ENCODE measurements around the gene SERAC1.
"Not testable (repeated sequence)": the region's sequence is repeated elsewhere in the genome, so short reads cannot be mapped to it uniquely, and the experiment has no call there.

The SERAC1 gene

DNA sequence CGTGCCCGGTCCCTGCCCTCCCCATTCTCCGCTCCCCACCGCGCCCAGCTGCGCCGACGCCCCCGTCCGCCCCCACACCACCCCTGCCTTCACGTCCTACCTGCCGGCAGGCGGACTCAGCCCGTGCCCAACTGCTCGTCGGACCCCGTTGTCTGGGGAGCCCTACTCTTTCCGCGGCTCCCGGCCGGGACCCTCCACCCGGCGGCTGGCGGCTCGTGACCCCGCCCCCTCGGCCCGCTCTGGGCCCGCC lies at the start of gene SERAC1:
TSS of gene SERAC1 (minus strand) at position 223 of the 250 bp plus-strand sequence. CDS start 9,899 bp downstream, outside the sequence.
- no peak for DNase-seq

DNA sequence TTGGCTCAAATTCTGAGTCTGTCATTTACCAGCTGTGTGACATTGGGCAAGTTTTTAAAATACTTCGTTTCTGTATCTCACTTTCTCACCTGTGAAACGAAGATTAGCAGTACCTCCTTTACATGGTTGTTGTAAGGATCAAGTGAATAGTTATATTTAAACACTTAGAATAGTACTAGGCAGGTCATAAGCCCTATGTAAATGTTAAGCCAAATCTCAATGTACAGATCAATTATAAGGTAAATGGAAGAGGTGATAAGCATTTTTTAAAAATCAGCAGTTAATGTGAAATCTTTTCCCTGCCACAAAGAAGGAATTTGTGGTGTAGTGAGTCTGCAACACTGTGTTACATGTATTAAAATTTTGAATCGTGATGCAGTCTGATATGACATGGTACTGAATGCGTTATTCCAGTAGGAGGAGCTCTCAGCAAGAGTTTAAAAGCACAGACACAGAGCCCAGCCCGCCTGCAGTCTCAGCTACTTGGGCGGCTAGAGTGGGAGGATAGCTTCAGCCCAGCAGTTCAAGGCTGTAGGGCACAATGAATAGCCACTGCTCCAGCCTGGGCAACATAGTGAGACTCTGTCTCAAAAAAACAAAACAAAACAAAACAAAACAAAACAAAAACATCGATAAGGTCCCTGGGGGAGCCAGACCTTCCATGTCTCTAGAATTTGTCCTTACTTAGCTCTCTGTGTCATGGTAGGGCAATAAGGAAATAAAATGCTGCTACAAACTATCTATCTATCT lies 46.0 kb upstream of the SERAC1 start:
- DNase-seq: peak; percentile 80

DNA sequence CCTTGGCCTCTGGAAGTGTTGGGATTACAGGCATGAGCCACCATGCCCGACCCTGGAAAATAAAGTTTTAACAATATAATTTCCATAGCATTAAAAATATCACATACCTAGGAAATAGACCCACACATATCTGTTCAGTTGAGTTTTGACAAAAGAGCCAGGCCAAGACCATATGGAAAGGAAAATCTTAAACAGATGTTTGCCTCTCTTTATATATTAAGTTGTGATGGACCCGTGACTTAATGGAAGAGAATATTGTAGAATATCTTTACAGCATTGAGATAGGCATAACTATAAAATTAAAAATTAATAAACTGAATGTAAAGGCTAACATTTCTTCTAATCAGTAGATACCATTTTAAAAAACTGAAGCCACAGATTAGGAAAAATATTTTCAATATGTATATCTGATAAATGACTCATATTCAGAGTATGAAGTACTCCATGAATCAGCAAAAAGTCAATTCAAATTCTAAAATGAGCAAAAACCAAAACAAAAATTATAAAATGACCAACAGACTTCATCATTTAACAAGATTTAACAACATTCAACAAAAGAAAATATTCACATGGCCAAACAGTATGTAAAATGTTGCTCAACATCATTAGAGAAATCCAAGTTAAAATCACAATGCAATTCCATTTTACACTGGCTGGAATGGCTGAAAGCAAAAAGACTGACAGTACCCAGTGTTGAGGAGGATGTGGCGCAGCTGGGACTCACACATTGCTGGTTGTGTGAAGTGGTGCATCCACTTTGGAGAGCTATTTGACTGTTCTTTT lies 43.4 kb upstream of the SERAC1 start:
- DNase-seq: peak; percentile 56

DNA sequence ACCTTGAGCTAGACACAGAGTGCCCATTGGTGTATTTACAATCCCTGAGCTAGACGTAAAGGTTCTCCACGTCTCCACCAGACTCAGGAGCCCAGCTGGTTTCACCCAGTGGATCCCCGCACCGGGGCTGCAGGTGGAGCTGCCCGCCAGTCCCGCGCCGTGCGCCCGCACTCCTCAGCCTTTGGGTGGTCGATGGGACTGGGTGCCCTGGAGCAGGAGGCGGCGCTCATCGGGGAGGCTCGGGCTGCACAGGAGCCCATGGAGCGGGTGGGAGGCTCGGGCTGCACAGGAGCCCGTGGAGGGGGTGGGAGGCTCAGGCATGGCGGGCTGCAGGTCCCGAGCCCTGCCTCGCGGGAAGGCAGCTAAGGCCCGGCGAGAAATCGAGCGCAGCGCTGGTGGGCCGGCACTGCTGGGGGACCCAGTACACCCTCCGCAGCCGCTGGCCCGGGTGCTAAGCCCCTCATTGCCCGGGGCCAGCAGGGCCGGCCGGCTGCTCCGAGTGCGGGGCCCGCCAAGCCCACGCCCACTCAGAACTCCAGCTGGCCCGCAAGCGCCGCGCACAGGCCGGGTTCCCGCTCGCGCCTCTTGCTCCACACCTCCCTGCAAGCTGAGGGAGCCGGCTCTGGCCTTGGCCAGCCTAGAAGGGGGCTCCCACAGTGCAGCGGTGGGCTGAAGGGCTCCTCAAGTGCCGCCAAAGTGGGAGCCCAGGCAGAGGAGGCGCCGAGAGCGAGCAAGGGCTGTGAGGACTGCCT lies 41.7 kb upstream of the SERAC1 start:
- DNase-seq: not testable (repeated sequence)

DNA sequence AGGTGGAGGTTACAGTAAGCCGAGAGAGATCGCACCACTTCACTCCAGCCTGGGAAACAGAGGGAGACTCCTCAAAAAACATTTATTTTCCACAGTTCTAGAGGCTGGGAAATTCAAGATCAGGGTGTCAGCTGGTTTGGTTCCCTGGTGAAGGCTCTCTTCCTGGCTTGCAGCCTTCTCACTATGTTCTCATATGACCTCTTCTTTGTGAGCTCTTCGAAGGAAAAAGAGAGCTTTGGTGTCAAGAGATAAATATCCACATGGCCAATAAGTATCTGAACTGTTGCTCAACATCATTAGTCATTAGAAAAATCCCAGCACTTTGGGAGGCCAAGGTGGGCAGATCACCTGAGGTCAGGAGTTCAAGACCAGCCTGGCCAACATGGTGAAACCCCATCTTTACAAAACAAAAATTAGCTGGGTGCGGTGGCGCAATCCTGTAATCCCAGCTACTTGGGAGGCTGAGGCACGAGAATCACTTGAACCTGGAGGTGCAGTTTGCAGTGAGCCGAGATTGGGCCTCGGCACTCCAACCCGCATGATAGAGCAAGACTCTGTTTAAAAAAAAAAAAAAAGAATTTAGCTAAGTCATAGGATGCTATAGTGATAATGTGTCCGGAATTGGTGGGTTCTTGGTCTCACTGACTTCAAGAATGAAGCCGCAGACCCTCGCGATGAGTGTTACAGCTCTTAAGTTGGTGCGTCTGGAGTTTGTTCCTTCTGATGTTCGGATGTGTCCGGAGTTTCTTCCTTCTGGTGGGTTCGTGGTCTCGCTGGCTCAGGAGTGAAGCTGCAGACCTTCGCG lies 40.4 kb upstream of the SERAC1 start:
- DNase-seq: not testable (repeated sequence)

DNA sequence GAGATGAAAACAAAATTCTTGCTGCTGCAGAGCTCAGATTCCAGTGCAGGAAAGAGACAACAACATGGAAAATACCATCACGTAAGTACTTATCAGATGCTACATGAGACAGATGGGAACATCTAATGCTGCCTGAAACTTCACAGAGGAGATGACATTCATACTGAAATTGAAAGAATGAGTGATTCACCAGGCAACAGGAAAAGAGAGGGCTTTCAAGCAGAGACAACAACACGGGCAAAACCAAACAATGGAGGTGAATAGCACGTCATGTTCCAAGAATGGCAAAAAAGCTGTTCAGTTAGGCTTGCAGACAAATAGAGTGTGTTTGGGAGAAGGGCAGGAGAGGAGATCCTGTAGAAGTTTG lies 39.3 kb upstream of the SERAC1 start:
- peak; percentile 48 for DNase-seq

DNA sequence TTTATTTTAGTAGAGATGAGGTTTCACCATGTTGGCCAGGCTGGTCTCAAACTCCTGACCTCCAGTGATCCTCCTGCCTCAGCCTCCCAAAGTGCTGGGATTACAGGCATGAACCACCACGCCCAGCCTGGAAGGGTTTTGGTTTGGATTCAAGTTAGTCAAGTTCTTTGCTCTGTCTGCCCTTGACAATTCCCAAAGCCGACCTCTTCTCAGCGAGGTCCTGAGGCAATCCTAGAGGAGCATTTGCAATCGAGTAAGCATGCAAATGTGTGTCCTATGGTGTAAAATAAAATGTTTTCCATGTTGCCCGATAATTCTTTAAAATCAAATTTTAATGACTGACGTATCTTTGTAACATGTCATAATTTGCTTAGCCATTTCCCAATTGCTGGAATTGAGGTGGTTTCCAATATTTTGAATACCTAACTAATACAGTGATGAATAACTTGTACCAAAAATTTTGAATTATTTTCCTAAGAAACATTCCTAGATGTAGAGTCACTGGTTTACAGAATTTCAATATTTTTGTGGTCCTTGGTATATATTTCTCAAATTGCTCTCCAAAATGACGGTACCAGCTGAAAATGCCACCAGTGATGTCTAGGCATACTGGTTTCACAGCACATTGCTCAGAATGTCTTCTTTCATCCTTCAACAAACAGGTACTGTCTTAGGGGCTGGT lies 38.8 kb upstream of the SERAC1 start:
- peak; percentile 18 for DNase-seq

DNA sequence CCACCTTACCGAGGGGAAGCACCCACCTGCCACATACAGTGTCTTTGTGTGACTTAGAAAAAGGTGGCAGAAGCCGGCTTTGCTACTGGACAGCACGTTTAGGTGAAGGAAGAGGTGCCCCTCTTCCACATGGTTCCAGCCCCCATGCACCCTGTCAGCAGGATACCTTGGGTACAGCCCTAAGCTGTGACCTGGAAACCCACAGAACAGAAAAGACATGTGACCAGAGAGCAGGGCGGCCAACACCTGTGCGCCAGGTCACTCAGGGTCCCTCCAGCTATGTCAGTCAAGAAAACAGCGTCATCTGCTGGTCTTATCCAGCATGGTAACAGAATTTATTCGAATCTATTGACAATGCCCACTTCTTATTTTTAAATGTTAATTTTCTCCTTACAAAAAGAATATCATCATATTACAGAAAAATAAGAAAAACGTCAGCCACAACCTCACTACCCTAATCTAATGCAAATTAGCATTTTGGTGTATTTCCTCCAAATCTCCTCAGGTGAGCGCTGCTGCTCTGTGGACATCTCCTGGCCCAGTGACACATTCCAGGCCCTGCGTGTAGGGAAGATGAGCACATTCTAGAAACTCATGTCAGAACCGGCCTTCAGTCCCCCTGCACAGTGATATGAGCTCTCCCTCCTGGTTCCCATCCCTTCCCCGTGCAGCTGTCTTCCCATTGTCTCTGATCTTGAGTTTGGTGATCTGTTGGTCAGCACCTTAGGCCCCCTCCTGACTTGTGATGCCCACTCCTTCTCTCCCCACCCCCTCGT lies 37.3 kb upstream of the SERAC1 start:
- no peak for DNase-seq

DNA sequence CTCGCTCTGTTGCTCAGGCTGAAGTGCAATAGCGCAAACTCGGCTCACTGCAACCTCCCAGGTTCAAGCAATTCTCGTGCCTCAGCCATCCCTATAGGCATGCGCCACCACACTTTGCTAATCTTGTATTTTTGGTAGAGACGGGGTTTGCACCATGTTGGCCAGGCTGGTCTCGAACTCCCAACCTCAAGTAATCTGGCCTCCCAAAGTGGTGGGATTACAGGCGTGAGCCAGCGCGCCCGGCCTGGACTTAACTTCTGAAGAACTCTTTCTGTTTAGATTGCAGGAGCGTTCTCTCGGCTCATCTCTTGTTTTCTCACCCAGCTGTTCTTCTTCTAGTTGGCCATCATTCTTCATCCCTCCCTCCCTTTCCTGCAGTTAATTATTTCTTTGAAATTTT lies 30.4 kb upstream of the SERAC1 start:
- DNase-seq: no peak

DNA sequence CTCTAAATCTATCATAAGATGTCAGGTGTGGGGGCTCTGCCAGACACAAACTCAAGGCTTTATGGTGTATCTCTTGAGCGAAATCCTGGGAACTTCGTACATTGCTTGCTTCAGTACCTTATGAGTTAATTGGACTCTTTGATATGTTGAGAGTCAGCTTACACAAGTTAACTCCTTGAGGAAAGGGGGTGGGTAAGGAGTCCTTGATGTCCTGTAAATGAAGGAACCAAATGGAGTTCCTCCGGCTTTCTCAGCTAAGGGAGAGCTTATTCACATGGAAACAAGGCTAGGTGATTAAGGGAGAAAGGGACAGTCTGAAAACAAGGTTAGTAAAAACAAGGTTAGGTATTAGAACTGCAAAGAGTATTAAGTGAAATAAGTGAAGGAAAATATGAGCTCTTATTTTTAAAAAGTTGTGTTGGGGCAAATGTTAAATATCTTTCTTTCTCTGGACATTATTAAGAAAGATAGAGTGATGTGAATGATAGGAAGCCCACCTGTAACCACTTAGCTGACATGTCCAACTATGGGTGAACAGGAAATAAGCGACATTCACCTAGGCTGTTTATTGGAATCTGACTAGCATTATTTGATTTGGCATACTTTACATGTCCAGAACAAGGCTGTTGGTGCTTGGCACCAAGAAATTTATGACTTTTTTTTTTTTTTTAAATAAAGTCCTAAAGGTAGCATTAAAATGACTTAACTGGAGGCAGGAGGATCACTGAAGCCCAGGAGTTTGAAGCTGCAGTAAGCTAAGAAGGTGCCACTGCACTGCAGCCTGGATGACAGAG lies 26.6 kb upstream of the SERAC1 start:
- no peak for DNase-seq

DNA sequence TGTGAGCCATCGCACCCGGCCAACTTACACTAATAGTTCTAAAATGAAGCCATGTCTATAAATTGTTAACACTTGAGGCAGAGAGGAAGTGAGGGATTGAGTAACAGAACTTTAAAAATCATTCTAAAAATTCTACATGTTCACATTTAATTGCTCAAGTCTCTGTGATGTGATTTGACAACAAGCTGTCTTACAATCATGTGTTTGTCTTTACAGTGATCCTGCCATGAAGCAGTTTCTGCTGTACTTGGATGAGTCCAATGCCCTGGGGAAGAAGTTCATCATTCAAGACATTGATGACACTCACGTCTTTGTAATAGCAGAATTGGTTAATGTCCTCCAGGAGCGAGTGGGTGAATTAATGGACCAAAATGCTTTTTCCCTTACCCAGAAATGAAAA lies 23.7 kb upstream of the SERAC1 start:
- no peak for DNase-seq

DNA sequence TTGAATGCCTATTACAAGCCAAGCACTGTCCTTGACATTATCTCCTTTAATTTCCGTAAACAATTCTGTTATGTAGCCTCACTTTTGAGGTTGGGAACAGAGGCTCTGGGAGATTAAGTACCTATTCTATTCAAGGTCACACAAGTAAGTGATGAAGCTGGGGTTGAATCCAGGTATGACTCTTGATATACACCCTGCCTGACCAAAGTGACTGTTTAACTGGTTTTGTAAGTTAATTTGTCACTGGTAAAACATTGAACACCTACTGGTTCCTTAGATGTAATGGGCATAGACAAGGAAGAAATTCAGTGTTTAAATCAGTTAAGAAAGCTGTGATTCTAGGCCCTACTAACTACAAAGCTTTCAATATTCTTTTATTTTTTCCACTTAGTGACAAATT lies 23.0 kb upstream of the SERAC1 start:
- no peak for DNase-seq

DNA sequence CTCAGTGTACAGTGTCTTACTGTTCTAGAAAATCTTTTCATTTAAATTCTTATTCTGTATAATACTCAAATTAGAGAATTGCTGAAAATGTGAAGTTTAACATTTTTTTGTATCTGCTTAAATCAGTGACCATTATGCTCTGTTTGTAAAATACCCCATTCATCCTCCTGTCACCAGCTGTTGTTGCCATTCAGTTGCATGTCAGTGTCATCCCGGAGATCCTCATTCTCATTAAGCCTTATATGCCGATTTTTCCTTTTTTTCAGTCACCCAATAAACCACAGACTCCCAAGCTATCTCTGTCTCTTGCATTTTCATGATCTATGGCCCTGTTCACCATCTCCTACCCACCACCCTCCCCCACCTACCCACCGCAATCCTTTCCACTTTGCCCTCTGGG lies 20.5 kb upstream of the SERAC1 start:
- DNase-seq: no peak

DNA sequence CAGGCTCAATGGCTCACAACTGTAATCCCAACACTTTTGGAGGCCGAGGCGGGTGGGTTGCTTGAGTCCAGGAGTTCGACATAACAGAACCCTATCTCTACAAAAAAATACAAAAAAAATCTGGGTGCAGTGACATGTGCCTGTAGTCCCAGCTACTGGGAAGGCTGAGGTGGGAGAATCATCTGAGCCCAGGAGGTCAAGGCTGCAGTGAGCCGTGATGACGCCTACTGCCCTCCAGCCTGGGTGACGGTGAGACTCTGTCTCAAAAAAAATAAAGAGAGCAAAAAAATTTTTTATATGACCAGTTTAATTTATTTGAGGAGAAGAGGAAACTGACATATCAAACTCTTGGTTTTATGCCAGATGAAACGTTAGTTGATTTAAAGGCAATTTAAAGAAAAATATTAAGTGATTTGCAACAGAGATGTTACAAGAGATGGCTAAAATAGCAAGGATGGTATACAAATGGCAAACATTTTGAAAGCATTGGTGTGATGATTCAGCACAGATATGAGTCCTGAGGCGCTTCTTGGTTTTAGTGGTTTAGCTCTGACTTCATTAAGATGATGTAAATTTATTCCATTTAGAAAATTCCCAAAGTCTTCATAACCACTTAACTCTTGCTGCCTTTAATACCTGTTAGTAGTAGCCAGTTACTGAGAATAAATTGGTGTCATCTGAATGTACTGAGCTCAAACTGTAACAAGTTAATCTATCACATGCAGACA lies 17.8 kb upstream of the SERAC1 start:
- DNase-seq: peak; percentile 93

DNA sequence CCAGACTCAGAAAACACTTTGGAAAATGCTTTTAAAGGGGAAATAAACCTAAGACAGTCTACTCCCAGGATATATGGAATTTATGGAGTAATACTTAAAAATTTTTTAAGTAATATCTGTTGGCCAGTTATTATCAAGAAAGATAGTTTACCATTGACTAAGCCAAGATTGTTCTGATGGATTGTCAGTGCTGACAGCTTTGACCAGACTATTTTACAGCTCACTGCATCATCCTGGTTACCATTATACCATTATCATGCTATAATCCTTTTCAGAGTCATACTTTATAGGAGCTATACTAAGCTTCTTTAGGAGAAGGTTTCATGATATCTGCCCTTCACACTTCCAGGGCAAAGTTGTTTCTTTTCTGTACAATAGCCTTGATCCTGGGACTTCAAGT lies 16.5 kb upstream of the SERAC1 start:
- no peak for DNase-seq

DNA sequence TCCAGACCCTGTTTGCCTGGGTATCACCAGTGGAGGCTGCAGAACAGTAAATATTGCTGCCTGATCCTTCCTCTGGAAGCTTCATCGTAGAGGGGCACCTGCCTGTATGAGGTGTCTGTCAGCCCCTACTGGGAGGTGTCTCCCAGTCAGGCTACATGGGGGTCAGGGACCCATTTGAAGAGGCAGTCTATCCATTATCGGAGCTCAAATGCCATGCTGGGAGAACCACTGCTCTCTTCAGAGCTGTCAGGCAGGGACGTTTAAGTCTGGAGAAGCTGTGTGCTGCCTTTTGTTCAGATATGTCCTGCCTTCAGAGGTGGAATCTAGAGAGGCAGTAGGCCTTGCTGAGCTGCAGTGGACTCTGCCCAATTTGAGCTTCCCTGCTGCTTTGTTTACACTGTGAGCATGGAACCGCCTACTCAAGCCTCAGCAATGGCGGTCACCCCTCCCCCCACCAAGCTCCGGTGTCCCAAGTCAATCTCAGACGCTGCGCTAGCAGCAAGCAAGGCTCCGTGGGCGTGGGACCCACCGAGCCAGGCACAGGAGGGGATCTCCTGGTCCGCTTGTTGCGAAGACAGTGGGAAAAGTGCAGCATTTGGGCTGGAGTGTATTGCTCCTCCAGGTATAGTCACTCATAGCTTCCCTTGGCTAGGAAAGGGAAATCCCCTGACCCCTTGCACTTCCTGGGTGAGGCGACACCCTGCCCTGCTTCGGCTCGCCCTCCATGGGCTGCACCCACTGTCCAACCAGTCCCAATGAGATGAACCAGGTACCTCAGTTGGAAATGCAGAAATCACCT lies 15.3 kb upstream of the SERAC1 start:
- not testable (repeated sequence) for DNase-seq

DNA sequence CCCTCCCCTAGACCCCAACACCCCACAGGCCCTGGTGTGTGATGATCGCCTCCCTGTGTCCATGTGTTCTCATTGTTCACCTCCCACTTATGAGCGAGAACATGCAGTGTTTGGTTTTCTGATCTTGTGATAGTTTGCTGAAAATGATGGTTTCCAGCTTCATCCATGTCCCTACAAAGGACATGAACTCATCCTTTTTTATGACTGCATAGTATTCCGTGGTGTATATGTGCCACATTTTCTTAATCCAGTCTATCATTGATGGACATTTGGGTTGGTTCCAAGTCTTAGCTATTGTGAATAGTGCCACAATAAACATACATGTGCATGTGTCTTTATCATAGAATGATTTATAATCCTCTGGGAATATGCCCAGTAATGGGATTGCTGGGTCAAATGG lies 9.7 kb upstream of the SERAC1 start:
- not testable (repeated sequence) for DNase-seq

DNA sequence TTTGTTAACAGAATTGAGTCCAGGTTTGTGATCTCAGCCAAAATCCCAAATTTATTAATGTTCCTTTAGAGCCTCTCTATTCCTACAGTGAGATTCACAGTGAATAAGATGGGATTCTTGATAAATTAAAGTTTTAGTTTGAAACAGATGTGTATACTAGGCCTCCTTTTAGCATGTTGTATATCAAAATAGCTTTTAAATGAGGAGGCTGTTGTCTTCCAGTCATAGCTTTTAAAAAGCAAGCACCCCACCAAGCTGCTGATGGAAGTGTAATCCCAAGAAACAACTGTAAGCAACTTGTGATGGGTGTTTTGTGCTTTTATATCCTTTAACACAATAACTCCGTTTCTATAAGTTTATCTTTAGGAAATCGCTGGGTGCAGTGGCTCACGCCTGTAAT lies 7.0 kb upstream of the SERAC1 start:
- DNase-seq: no peak

DNA sequence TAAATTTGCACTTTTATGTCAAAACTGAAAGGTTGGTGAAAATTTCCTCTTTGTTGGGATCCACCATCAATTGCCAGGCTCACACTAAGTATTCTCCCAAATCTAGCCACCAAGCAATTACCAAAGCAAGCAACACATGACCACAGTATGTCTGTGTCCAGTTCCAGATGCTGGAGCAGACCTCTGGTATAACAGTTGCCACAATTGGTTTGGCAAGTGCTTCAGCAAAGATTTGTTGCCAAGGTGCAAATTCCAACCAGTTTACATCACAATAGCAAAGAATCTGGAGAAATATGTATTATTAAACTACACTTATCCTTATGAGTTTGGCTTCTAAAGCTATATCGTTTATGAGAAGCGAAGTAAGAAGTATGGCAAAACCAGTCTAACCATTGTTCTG lies 6.5 kb upstream of the SERAC1 start:
- DNase-seq: peak; percentile 92

All from EL (cell line).